AG04449 (cell line): ENCODE data around the gene SHISAL1.

Experiments used
- CTCF ChIA-PET: fragments of 350-600 bp; formaldehyde crosslinking; extraction: SDS; loops from one replicate; lab custom pipeline; 2021; ENCODE audit warnings: antibody characterized with exemption; lab: Yijun Ruan, JAX
- POLR2A ChIA-PET: fragments of 400-600, 350-600 bp; formaldehyde crosslinking; extraction: SDS; loops from one replicate; lab custom pipeline; 2020; ENCODE audit warnings: antibody characterized with exemption, inconsistent platforms; lab: Yijun Ruan, JAX
- DNase-seq: peaks from one replicate; pipeline ENCODE4 v3.0.0-alpha.2; 2010; ENCODE audit warnings: low read depth, low spot score
- H3K4me3 ChIP-seq: 2 replicates; pipeline ENCODE4 v1.5.1; 2011; ENCODE audit warnings: low read depth, mild to moderate bottlenecking, control low read depth, low read length
- CTCF ChIP-seq: IDR thresholded peaks from one replicate; pipeline ENCODE4 v1.5.1; 2011; ENCODE audit warnings: mild to moderate bottlenecking, moderate library complexity, low read length, control low read depth, inconsistent platforms; ENCODE audit not compliant: insufficient read depth; ENCODE audit errors: missing control alignments

Gene SHISAL1

GRCh38 chr22:44196241-44196640 is 116.5 kb downstream of the SHISAL1 start:
- ChIA-PET POLR2A (no interaction called here), CTCF (no interaction called here)
- no peak overlapping the region for H3K4me3 ChIP-seq
- DNase-seq: no peak
- TF ChIP-seq CTCF: no peak

- ChIA-PET POLR2A (no interaction called here), CTCF (no interaction called here)
- no peak overlapping the region for H3K4me3 ChIP-seq
These were observed 117.4 kb downstream of the SHISAL1 start for GRCh38 chr22:44195189-44195871.

GRCh38 chr22:44194569-44194968 is 118.2 kb downstream of the SHISAL1 start:
- ChIA-PET CTCF (no interaction called here), POLR2A (no interaction called here)
- no peak overlapping the region for H3K4me3 ChIP-seq
- TF ChIP-seq CTCF: no peak
- no peak for DNase-seq

More at GRCh38 chr22:44195189-44195871, 117.4 kb downstream of the SHISAL1 start:
- DNase-seq: no peak
- TF ChIP-seq CTCF: no peak
